GM21423 (cell line): ENCODE measurements around the gene LETM1.

ENCODE experiments used
- ATAC-seq: cut with Tn5 transposase; IDR thresholded peaks from one replicate; pipeline ENCODE4 v1.9.1; 2021; ENCODE audit warnings: mild to moderate bottlenecking, moderate library complexity; ENCODE audit not compliant: unreplicated experiment

LETM1 gene

GRCh38 chr4:1766106-1767060 is 89.6 kb downstream of the LETM1 start:
- ATAC-seq, result no peak

GRCh38 chr4:1765409-1766072 is 90.4 kb downstream of the LETM1 start:
- ATAC-seq, result no peak

GRCh38 chr4:1764670-1765069 is 91.3 kb downstream of the LETM1 start:
- ATAC-seq, result no peak

- no peak for ATAC-seq
Observed at GRCh38 chr4:1763550-1764080, 92.3 kb downstream of the LETM1 start.

- ATAC-seq, result no peak
Observed at GRCh38 chr4:1763070-1763549, 92.8 kb downstream of the LETM1 start.

- no peak for ATAC-seq
Observed at GRCh38 chr4:1762264-1763010, 93.5 kb downstream of the LETM1 start.
